Thyroid gland (tissue), 4 donors: ENCODE data around the gene ACKR3.
A peak's percentile ranks its signal among the peaks of the same experiment; 100 is the strongest.

Experiments used
- CTCF ChIP-seq, 6 experiments: fragments of 200-600 bp in 3 of 6; fragments of 450-650 bp in 3 of 6; sonication (generic) in 3 of 6; IDR thresholded peaks; one replicate each; pipeline ENCODE4 v1.5.1; 2016 to 2019; ENCODE audit warnings: antibody characterized with exemption in 6 of 6, mild to moderate bottlenecking in 2 of 6, inconsistent platforms in 1 of 6, moderate library complexity in 1 of 6
- POLR2A ChIP-seq, 2 donors: fragments of 450-650 bp; IDR thresholded peaks; one replicate each; pipeline ENCODE4 v1.6.1; 2017; ENCODE audit warnings: antibody characterized with exemption in 2 of 2, mild to moderate bottlenecking in 2 of 2, moderate library complexity in 1 of 2

- TF ChIP-seq CTCF (IDR thresholded peaks at IDR 0.05) (peak; percentile 57 to 99 (median 89)), POLR2A (IDR thresholded peaks at IDR 0.05) (no peak)
Observed at GRCh38 chr2:236562434-236562833, 7.2 kb upstream of the ACKR3 start.
